HG03108 (cell line): ENCODE results near the gene USH1G.
"Not testable (repeated sequence)": the region's sequence is repeated elsewhere in the genome, so short reads cannot be mapped to it uniquely, and the experiment has no call there.

Experiments
- ATAC-seq: cut with Tn5 transposase; IDR thresholded peaks from one replicate; pipeline ENCODE4 v1.9.1; 2021; ENCODE audit warnings: moderate library complexity; ENCODE audit not compliant: unreplicated experiment

USH1G gene

DNA sequence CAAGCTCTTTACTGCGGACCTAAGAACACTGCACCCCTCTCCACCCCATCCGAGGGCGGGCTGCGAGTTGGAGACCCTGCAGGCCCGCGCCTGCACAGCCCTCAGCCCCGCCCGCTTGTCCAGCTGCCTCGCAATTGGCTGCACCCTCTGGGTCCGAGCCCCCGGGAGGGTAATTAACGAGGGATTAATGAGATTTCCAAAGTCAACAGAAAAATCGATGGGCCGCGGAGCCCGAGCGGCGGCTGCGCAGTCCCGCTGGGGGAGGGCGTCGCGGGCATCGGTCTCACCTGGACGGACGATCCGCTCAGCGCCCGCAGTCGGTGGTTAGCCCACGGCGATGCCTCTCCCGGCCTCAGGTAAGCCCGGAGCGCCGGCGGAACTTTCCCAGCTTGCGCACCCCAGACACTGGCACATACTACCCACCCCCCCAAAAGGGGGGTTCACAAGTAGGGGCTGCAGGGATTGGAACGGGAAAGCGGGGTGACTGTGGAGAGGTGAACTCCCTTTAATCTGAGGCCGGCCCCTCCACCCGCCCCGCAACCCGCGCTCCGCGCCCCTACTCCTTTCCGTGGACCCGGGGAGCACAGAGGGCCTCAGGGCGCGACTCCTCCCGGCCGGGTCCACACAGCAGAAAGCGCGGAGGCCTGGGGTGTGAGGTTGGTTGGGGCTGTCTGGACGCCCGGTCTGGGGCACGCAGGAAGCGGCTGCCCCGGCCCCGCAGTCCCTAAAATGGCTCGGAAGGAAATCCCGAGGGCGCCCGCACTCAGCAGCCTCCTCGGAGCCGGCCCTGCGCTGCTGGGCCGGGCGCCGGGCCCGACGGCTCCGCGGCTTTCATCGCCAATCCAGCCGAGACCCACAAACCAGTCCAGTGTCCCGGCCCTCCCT is 12.8 kb upstream of the USH1G start, which contains the start of gene OTOP3:
Gene OTOP3 (plus strand): TSS at position 314 of the 885 bp plus-strand sequence. CDS start 24 bp downstream, at position 338.
- ATAC-seq: no peak

DNA sequence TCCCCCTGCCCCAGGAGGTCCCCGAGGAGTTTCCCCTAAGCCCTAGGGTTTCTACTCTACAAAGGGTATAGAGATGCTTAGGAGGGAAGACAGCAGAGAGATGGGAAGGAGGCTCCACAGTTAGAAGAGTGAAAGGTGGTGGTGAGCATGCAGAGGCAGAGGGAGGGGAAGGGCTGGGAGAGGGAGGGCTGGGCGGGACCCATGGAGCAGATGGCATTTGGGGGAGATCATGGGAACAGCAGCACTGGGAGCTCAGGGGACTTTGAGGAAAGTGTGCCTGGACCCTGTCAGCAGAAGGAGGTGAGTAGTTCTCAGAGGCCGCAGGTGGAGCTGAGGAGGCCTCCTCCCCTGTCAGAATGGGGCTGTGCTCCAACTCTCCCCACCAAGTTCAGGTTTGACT is 12.0 kb upstream of the USH1G start:
- no peak for ATAC-seq

DNA sequence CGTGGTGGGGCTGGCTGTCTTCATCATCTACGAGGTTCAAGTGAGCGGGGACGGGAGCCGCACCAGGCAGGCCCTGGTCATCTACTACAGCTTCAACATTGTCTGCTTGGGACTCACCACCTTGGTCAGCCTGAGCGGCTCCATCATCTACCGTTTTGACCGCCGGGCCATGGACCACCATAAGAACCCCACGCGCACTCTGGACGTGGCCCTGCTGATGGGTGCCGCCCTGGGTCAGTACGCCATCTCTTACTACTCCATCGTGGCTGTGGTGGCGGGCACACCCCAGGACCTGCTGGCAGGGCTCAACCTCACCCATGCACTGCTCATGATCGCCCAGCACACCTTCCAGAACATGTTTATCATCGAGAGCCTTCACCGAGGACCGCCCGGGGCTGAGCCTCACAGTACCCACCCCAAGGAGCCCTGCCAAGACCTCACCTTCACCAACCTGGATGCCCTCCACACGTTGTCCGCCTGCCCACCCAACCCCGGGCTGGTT is 7.5 kb upstream of the USH1G start:
- no peak for ATAC-seq

DNA sequence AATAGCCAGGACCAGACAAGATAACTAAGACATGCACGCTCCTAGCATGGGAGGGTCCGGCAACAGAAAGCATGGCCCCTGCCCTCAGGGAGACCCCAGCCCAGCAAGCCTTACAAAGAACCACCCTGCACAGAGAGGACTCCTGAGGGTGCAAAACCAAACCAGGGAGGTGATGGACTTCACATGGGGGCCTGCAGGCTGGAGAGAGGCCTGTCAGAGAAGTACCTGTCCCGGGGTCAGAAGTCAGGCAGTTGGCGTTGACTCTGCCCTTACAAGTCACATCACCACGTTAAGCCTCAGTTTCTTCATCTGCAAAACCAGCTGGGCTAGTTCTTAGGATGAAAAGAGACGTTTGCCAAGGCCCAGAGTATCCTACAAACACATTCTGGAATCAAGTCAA is 5.7 kb upstream of the USH1G start:
- ATAC-seq: no peak

DNA sequence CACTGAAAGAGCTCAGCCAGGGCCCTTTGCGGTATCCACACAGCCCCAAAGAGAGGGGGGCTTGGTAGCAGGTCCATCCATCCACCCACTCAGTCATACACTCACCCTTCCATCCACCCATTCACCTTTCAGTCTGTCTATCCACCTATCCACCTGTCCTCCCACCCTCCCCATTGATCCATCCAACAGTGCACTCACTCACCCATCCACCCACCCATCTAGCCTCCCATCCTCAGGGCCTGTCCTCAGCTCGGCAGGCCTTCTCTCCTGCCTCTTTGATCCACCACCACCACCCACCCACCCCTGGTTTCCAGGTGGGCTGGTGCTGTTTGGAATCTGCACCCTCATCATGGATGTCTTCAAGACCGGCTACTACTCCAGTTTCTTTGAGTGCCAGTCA is 2.2 kb upstream of the USH1G start:
- ATAC-seq: no peak

DNA sequence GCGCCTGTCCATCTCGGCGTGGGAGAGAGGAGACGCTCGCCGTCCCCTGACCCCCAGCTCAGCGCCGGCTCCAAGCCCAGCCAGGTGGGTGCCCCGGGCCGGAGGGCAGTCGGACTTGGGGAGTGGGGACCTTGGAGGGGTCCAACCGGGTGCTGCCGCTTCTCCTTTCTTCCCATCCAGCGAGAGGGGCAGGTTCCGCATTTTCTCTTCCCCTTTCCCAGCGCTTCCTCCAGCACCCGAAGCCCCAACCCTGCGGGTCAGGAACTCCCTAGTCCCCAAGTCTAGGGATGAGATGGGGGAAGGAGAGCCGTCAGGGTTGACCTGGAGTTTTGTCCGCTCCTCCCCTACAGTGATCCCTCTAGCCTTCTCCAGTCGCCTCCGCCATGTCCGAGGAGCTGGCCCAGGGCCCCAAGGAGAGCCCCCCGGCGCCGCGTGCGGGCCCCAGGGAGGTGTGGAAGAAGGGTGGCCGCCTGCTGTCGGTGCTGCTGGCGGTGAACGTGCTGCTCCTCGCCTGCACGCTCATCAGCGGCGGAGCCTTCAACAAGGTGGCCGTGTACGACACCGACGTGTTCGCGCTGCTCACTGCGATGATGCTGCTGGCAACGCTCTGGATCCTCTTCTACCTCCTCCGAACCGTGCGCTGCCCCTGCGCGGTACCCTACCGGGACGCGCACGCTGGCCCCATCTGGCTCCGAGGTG is 1.3 kb upstream of the USH1G start, which contains the start of gene OTOP2:
Gene OTOP2 (plus strand): TSS at position 24 of the 699 bp plus-strand sequence. CDS start 360 bp downstream, at position 384.
- no peak for ATAC-seq

DNA sequence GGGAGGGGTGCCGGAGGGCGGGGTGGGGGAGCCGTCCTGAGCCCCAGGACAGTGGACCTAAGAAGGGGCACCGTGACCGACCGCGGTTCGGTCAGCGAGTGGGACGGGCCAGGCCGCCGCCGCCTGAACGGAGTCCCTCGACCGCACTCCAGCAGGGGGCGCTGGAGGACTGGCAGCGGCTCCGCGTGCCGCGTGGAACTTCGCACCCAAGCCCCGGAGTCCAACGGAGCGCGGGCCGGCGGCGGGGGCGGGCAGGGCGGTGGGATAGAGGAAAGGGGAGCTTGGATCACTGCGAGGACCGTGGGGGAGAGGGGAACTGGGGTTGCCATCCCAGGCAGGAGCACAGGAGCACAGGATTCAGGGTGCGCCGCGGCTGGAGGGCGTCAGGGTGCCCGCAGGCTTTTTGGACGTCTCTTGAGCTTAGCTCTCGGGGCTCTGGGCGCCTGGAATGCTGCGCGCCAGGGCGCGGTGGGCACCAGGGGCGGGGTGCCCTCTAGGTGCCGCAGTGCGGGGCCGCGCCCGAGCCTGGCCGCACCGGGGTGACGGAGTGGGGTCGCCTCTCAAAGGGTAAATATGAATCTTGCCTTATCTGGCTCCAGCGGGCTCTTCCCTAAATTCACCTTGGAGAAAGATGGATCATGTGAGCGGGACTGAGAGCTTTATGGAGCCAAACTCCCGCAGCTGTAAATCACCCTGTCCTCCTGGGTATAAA is 639 bp upstream of the USH1G start:
- no peak for ATAC-seq

DNA sequence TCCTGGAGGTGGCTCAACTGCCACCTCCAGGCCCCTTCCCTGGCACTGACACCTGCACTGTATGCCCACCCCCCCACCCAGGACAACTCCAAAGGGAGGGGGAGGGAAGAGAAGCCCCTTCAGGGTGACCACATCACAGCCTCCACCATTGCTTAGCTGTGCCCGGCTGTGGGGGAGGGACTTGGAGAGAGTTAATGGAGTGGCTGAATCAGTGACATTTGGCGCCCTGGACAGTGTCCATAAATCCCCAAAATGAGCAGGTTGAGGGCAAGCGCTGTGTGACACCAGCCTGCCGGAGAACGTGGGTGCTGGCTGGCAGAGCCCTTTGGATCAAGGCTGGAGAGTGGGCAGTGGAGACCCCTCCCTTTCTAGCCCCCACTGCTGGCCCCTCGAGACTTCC is 883 bp downstream of the USH1G start:
- no peak for ATAC-seq

DNA sequence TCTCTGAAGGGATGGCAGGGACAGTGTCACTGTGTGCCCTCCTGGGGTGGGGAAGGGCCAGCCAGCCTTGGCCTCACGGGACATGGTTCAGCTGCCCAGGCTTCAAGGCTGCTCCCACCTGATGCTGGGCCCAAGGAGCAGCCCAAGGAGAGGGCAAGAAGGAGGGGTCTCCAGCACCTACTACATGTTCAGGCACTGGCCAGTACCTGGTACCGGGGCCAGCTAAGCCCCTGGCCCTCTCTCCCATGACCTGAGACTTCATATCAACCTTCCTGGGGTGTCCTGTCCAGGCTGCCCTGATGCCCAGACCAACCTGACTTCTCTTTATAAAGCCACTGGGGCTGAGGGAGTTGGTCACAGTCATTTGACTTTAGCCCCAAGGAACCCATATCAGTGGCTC is 1.3 kb downstream of the USH1G start:
- ATAC-seq: no peak

DNA sequence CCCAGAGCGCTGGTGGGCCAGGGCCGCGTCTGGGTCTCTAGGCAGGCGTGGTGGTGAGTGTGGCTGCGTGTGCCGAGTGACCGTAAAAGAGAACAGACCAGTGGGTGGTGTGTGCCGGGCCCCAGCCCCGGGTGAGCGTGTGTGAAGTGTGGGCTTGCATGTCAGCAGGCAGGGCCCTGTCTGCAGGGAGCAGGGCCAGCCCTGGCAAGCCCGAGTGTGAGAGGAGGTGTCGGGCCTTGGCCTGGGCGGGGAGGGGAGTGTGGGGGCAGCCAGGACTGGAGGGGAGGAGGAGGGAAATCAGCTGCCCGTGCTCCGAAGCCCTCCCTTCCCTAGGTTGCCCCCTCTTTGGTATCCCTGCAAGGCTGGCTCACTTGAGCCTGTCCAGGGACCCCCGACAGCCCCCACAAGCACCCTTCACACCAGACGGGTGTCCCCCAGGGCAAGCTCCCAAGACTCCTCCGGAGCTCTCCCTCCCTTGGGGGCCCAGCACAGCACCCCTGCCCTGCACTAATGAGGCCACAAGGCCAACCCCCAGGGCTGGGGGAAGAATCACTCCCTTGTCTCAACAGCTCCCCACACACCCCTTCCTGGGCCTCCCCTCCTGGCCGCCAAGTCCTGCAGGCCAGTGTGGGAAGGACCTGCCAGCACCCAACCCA is 1.9 kb downstream of the USH1G start:
- no peak for ATAC-seq

DNA sequence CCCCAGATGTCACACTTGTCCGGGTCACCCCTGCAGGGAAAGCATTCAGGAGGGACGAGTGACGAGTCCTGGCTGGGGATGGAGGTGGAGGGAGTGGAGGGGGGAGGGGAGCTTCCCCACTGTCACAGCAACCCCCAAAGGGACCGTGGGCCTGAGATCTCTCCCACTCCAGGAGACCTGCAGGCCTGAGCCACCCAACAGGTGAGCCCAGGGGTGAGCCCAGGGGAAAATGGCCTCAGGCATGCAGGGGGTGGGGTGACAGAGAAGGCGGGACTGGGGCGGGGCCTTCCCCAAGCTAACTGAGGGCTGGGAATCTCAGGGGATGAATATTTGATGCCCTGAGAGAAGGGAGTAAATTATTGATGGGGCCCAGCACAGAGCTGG is 2.4 kb downstream of the USH1G start:
- ATAC-seq: no peak

DNA sequence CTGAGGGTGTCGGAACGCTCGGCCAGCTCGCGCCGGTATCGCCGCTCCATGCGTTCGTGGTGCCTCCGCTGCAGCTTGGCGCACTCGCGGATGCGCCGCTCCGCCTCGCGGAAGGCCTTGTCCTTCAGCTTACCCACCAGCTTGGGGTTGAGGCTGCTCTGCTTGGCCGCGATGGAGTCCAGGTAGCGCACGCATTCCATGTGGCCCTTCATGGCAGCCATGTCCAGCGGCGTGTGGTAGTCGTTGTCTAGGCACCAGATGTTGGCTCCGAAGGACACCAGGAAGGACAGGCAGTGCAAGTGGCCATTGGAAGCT is 2.8 kb downstream of the USH1G start:
- no peak for ATAC-seq

DNA sequence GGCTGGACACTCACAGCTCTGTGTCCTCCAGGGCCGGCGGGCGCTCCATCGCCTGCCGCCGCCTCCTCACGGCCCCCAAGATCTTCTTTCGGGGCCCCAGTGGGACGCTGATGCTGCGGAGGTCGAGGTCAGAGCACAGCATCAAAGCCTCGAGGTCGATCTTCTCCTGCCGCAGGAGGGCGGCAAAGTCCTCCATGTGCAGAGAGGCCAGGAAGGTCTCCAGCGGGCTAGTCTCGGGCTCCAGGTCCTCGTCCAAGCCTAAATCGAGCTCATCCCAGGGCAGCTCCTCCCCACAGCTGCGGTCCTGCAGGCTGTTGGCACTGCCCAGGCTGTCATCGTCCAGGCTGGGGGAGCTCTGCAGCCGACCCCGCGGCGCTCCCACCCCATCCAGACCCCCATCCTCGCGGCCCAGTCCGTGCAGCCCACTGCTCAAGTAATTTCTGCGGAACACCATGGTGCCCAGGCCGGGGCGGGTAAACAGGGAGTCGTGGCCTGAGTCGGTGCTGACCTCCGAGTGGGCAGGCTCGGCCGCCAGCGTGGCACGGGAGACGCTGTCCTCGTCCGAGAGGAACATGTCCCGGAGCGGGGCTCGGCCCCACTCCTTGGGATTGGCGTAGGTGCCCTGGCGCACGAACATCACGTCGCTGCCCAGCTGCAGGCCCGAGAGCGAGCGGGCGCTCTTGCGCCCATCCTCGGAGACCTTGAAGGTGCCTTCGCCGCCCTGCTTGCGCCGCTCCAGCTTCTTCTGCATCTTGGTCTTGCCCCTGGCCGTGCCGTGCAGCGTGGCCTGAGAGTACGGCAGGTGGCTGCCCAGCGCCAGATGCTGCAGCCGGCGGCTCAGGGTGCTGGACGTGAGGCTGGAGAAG is 3.4 kb downstream of the USH1G start:
- no peak for ATAC-seq

DNA sequence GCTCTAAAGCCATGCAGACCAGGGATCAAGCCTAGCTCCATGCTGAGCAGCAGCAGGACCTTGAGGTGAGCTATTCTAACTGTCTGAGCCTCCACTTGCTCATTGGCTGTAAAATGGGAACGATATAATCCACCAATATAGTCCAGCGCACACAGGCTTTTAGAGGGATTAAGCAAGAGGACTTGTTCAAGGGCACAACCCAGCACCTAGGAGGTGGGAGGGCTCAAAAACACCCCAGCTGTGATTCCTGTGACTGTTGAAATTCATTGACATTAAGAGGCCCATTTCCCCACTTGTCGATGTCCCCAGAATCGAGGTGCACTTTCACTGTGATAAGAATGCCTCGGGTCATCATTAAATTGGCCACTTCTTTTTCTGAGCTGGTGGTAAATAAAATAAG is 4.1 kb downstream of the USH1G start:
- no peak for ATAC-seq

DNA sequence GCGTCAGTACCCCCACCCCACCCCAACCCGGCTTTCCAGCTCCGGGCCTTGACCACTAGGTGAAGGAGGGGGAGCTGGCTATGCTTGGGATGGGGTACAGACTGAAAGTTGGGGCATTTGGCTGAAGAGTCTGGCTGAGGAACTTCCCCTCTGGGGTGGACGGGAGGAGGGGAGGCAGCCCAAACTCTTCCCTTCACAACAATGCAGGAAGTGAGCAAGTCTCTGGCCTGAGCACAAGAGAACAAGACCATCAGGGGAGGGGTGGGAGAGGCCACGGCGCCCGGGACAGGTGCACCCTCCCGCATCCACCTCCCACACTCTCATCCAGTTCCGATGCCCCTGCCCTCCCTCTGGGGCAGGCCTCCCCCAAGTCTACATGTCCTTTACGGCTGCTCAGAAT is 5.6 kb downstream of the USH1G start:
- ATAC-seq: no peak

DNA sequence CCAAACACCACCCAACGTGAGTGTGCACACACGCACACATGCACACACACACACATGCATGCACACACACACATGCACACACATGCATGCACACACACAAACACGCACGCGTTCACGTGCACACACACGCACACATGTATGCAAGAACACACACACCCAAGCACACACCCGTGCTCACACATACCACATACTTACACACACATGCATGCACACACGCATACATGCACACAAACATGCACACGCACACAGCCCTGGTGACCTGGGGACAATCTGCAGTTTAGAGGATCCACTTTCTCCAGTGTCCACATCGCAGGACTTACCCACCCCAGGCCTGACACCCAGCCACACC is 6.2 kb downstream of the USH1G start:
- ATAC-seq: no peak

DNA sequence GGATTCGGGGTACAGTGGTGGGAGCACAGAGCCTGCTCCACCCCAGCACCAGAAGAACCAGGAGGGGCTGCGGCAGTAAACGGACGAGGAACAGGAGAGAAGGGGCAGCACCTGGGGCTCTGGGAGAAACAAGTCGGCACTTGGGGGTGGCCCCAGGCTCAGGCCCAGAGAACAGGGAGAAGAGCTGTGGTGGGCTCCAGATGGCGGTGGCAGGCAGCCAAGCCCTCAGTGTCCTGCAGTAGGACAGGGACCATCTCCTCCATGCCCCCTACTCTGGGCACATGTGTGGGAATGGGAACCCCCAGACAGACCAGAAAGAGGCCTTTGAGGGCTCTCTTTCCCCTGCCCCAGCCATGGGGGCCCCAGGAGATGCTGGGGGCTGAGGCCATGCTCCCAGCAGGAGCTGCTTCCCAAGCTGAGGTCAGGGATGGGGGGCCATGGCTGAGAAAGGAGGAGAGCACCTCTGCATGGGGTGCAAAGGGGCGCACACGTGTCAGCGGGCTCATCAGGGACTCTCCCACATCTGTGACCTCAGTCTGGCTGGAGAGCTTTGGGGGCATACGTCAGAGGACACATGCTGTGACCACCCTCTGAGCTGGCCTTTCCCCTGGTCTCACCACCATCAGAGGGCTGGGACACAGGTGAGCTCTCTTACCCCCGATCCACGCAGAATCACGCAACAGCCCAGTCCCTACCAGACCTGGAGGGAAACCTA is 6.8 kb downstream of the USH1G start:
- no peak for ATAC-seq

DNA sequence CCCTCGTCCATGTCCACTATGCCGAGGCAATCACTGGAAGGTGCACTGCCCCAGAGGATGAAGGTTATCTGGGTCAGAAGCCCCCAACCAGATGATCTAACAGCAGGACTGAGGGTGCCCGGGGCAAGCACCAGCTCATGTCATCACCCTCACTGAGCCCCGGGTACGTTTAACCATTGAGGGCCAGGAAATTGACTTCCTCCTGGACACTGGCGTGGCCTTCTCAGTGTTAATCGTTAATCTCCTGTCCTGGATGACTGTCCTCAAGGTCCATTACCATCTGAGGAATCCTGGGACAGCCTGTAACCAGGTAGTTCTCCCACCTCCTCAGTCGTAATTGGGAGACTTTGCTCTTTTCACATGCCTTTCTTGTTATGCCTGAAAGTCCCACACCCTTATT is 11.6 kb downstream of the USH1G start:
- not testable (repeated sequence) for ATAC-seq

DNA sequence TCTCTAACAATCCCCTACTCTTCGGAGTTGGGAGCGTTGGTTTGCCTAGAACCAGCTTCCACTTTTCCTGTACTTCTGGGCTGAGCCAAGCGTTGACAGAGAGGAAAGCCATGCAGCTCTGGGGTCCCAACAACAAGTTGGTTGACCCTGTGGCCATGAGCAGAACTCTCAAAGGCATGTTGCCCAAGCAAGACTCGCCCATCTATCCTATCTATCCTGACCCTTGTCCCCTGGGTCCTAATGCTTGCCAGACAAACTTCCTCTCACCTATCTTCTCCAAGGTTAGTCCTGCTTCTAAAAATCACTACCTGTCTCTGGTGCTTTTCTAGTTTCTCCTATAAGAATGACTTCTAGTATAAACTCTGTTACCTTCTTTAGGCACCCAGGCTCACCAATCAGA is 14.0 kb downstream of the USH1G start:
- not testable (repeated sequence) for ATAC-seq

DNA sequence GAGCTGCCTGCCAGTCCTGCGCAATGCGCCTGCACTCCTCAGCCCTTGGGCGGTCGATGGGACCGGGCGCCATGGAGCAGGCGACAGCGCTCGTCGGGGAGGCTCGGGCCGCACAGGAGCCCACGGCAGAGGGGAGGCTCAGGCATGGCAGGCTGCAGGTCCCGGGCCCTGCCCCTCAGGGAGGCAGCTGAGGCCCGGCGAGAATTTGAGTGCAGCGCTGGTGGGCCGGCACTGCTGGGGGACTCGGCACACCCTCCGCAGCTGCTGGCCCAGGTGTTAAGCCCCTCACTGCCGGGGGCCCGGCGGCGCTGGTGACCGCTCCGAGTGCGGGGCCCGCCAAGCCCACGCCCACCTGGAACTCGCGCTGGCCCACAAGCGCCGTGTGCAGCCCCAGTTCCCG is 16.0 kb downstream of the USH1G start:
- ATAC-seq: no peak
